GM23248 (cell line): ENCODE data around the gene CD9.

Experiments
- EZH2 ChIP-seq: fragments of 200-600 bp; sonication (generic); IDR thresholded peaks from 2 replicates; pipeline ENCODE4 v1.6.1; 2018; ENCODE audit warnings: antibody characterized with exemption, mild to moderate bottlenecking; ENCODE audit not compliant: insufficient read depth, poor library complexity, severe bottlenecking
- EZH2phosphoT487 ChIP-seq: fragments of 200-600 bp; sonication (generic); IDR thresholded peaks from 2 replicates; pipeline ENCODE4 v1.6.1; 2018; ENCODE audit warnings: antibody characterized with exemption, moderate library complexity, mild to moderate bottlenecking, low read depth; ENCODE audit not compliant: insufficient read depth

DNA sequence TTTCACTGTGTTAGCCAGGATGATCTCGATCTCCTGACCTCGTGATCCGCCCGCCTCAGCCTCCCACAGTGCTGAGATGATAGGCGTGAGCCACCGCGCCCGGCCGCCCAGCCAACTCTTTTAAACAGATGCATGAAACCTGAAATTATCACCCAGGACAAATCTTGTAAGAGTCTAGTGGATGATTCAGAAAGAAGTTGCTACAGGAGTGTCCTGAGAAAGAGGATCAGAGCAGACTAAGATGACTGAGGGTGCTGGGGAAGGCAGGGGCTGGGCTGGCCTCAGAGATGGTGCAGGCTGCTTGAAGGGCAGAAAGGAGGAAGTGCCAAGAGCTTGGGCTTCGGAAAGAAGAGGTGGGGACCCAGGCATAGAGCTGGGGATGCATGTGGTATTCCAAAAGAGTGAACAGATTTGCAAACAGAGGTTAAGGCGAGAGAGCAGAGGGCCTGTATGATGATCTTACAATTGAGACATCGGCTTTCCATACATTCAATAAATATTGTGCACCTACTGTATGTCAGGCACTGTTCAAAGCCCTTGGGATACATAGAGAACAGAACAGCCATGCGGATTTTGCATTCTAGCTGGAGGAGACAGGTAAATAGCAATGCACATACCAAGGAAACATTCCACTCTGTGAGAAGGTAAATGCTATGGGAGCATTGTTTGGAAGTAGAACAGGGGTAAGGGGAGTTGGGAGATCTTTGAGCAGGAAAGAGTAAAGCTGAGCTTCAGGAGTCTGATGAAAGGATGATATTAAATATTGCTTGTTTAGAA lies 7.4 kb upstream of the CD9 start:
- TF ChIP-seq EZH2 (no peak), EZH2phosphoT487 (no peak)
